HTERT RPE-1 (cell line): ENCODE data around the gene YAF2.

ENCODE experiments used
- in situ Hi-C: fragments of 300-500 bp; cut with MboI; formaldehyde crosslinking; loops from 4 replicates; pipeline ENCODE4 v1.14.3; 2020; ENCODE audit warnings: low sequenced_read_pairs

The YAF2 gene

GRCh38 chr12:42238240-42239140, at the start of gene YAF2:
Gene YAF2, minus strand, starts transcription at chr12:42238248. Its CDS starts 68 bp downstream, at chr12:42238180.
- in situ Hi-C loops, result no loop called here

GRCh38 chr12:42286741-42287140, 48.7 kb upstream of the YAF2 start:
- in situ Hi-C loops, result no loop called here

GRCh38 chr12:42285431-42285830, 47.4 kb upstream of the YAF2 start:
- in situ Hi-C loops, result no loop called here

GRCh38 chr12:42284876-42285275, 46.8 kb upstream of the YAF2 start:
- in situ Hi-C loops, result no loop called here

- in situ Hi-C loops, result no loop called here
Observed at GRCh38 chr12:42284157-42284556, 46.1 kb upstream of the YAF2 start.

GRCh38 chr12:42283739-42284138, 45.7 kb upstream of the YAF2 start:
- in situ Hi-C loops, result no loop called here

GRCh38 chr12:42282294-42282693, 44.2 kb upstream of the YAF2 start:
- in situ Hi-C loops, result no loop called here

GRCh38 chr12:42281844-42282243, 43.8 kb upstream of the YAF2 start:
- in situ Hi-C loops, result no loop called here

GRCh38 chr12:42281278-42281677, 43.2 kb upstream of the YAF2 start:
- in situ Hi-C loops, result no loop called here

- in situ Hi-C loops, result no loop called here
Observed at GRCh38 chr12:42278128-42278510, 40.1 kb upstream of the YAF2 start.

GRCh38 chr12:42277396-42278127, 39.5 kb upstream of the YAF2 start:
- in situ Hi-C loops, result no loop called here

GRCh38 chr12:42275499-42275898, 37.5 kb upstream of the YAF2 start:
- in situ Hi-C loops, result no loop called here

GRCh38 chr12:42273706-42274105, 35.7 kb upstream of the YAF2 start:
- in situ Hi-C loops, result no loop called here

- in situ Hi-C loops, result no loop called here
Observed at GRCh38 chr12:42270596-42270995, 32.5 kb upstream of the YAF2 start.

GRCh38 chr12:42267413-42268190, 29.6 kb upstream of the YAF2 start:
- in situ Hi-C loops, result no loop called here

GRCh38 chr12:42266579-42267230, 28.7 kb upstream of the YAF2 start:
- in situ Hi-C loops, result no loop called here

GRCh38 chr12:42262271-42262670, 24.2 kb upstream of the YAF2 start:
- in situ Hi-C loops, result no loop called here

- in situ Hi-C loops, result no loop called here
Observed at GRCh38 chr12:42261708-42262107, 23.7 kb upstream of the YAF2 start.

- in situ Hi-C loops, result no loop called here
Observed at GRCh38 chr12:42260518-42260917, 22.5 kb upstream of the YAF2 start.

GRCh38 chr12:42259699-42260098, 21.7 kb upstream of the YAF2 start:
- in situ Hi-C loops, result no loop called here

- in situ Hi-C loops, result no loop called here
Observed at GRCh38 chr12:42255866-42256261, 17.8 kb upstream of the YAF2 start.
